Mesothelial cell of epicardium (in vitro differentiated cells): ENCODE measurements around the gene TOGARAM1. TPM values are rescaled to one million over a fixed set of nuclear protein-coding genes. Genes with fewer than 3 reads are reported as not detected.

Source experiments
- DNase-seq, 2 experiments: peaks; one replicate each; pipeline ENCODE4 v3.0.0; 2021; ENCODE audit warnings: low spot score in 2 of 2; ENCODE audit not compliant: unreplicated experiment in 2 of 2
- H3K27ac Mint-ChIP-seq: 2 replicates; pipeline ENCODE4 v1.8.0; 2021; ENCODE audit warnings: mixed read lengths
- H3K27me3 Mint-ChIP-seq: 2 replicates; pipeline ENCODE4 v1.8.0; 2021; ENCODE audit warnings: low read depth, mixed read lengths
- H3K36me3 Mint-ChIP-seq: 2 replicates; pipeline ENCODE4 v1.8.0; 2021; ENCODE audit warnings: mixed read lengths
- H3K4me1 Mint-ChIP-seq: 2 replicates; pipeline ENCODE4 v1.8.0; 2021; ENCODE audit warnings: mixed read lengths
- H3K4me3 Mint-ChIP-seq: 2 replicates; pipeline ENCODE4 v1.8.0; 2021; ENCODE audit warnings: mild to moderate bottlenecking, moderate library complexity, mixed read lengths
- H3K9me3 Mint-ChIP-seq: 2 replicates; pipeline ENCODE4 v1.8.0; 2021; ENCODE audit warnings: mixed read lengths
- CTCF ChIP-seq: fragments of 200-600 bp; sonication (generic); IDR thresholded peaks from one replicate; pipeline ENCODE4 v1.5.0; 2021; ENCODE audit warnings: antibody characterized with exemption; ENCODE audit not compliant: unreplicated experiment
- total RNA-seq: library from RNA; stranded (reverse); gene quantifications from 3 replicates; pipeline ENCODE4 v1.2.1, GENCODE V29; 2021

TOGARAM1 gene
- total RNA-seq, 1 donor from 2014 or later, result 27.3 TPM

- Mint-ChIP-seq H3K4me1 (peaks cover 34% of the 10 kb centered on the region), H3K4me3 (no peak overlapping the region), H3K36me3 (no peaks in the 10 kb centered on the region), H3K9me3 (no peaks in the 10 kb centered on the region), H3K27ac (peak overlapping the region; percentile 90), H3K27me3 (no peaks in the 10 kb centered on the region)
- DNase-seq, result no peak
- TF ChIP-seq CTCF, result no peak
These were observed 2.5 kb upstream of the TOGARAM1 start for GRCh38 chr14:44959538-44959937.

GRCh38 chr14:44960146-44960545 is 1.8 kb upstream of the TOGARAM1 start:
- Mint-ChIP-seq H3K27ac (peak overlapping the region; percentile 90), H3K27me3 (no peaks in the 10 kb centered on the region), H3K36me3 (no peaks in the 10 kb centered on the region), H3K4me1 (peaks cover 41% of the 10 kb centered on the region), H3K4me3 (no peak overlapping the region), H3K9me3 (no peaks in the 10 kb centered on the region)
- TF ChIP-seq CTCF, result no peak
- no peak for DNase-seq

GRCh38 chr14:44960646-44961045 is 1.3 kb upstream of the TOGARAM1 start:
- H3K27me3 Mint-ChIP-seq, result no peaks in the 10 kb centered on the region
- peaks cover 2% of the 10 kb centered on the region for H3K36me3 Mint-ChIP-seq
- DNase-seq, result no peak
- no peak for TF ChIP-seq CTCF
- no peaks in the 10 kb centered on the region for H3K9me3 Mint-ChIP-seq
- no peak overlapping the region for H3K4me3 Mint-ChIP-seq
- peak overlapping the region; percentile 90 for H3K27ac Mint-ChIP-seq
- peaks cover 45% of the 10 kb centered on the region for H3K4me1 Mint-ChIP-seq

GRCh38 chr14:44961151-44961553 is 838 bp upstream of the TOGARAM1 start:
- no peak overlapping the region for H3K4me3 Mint-ChIP-seq
- peak in 1 of 2 experiments; percentile 63 for DNase-seq
- peaks cover 2% of the 10 kb centered on the region for H3K36me3 Mint-ChIP-seq
- H3K4me1 Mint-ChIP-seq, result peaks cover 45% of the 10 kb centered on the region
- no peak for TF ChIP-seq CTCF
- H3K27ac Mint-ChIP-seq, result no peak overlapping the region
- no peaks in the 10 kb centered on the region for H3K27me3 Mint-ChIP-seq
- H3K9me3 Mint-ChIP-seq, result no peaks in the 10 kb centered on the region

- no peaks in the 10 kb centered on the region for H3K9me3 Mint-ChIP-seq
- H3K27me3 Mint-ChIP-seq, result no peaks in the 10 kb centered on the region
- DNase-seq, result peak in 1 of 2 experiments; percentile 31
- no peak for TF ChIP-seq CTCF
- H3K27ac Mint-ChIP-seq, result no peak overlapping the region
- peaks cover 55% of the 10 kb centered on the region for H3K4me1 Mint-ChIP-seq
- H3K36me3 Mint-ChIP-seq, result peaks cover 5% of the 10 kb centered on the region
- H3K4me3 Mint-ChIP-seq, result no peak overlapping the region
These were observed 499 bp downstream of the TOGARAM1 start for GRCh38 chr14:44962334-44963043.

GRCh38 chr14:44963044-44963528 is 1.1 kb downstream of the TOGARAM1 start:
- Mint-ChIP-seq H3K36me3 (peaks cover 7% of the 10 kb centered on the region), H3K27me3 (no peaks in the 10 kb centered on the region), H3K27ac (no peak overlapping the region), H3K9me3 (no peaks in the 10 kb centered on the region), H3K4me1 (peaks cover 59% of the 10 kb centered on the region), H3K4me3 (no peak overlapping the region)
- DNase-seq, result no peak
- no peak for TF ChIP-seq CTCF
